WTC11 (cell line): ENCODE results near the gene IFNA6. TPM values are rescaled to one million over a fixed set of nuclear protein-coding genes. Genes with fewer than 3 reads are reported as not detected.

Experiments
- AFF4 ChIP-seq: sonication (generic); formaldehyde crosslinking; IDR thresholded peaks from 2 replicates; pipeline ENCODE4 v1.8.1; 2023; ENCODE audit warnings: mild to moderate bottlenecking, missing genetic modification reagents, borderline replicate concordance
- ARID4B ChIP-seq: sonication (generic); formaldehyde crosslinking; IDR thresholded peaks from 2 replicates; pipeline ENCODE4 v1.8.0; 2023; ENCODE audit warnings: missing genetic modification reagents, mild to moderate bottlenecking, borderline replicate concordance
- ATF2 ChIP-seq: sonication (generic); formaldehyde crosslinking; IDR thresholded peaks from 2 replicates; pipeline ENCODE4 v1.8.1; 2022; ENCODE audit warnings: low read depth, missing genetic modification reagents, borderline replicate concordance
- CREB1 ChIP-seq: sonication (generic); formaldehyde crosslinking; IDR thresholded peaks from 2 replicates; pipeline ENCODE4 v1.8.0; 2023; ENCODE audit warnings: mild to moderate bottlenecking, missing genetic modification reagents
- ELF4 ChIP-seq: sonication (generic); formaldehyde crosslinking; IDR thresholded peaks from 2 replicates; pipeline ENCODE4 v1.8.1; 2022; ENCODE audit warnings: low read depth, mild to moderate bottlenecking, moderate library complexity, missing genetic modification reagents
- EMX1 ChIP-seq: fragments of 250-450 bp; sonication (Bioruptor Pico); IDR thresholded peaks from 2 replicates; pipeline ENCODE4 v1.8.0; 2021; ENCODE audit warnings: mild to moderate bottlenecking
- ERG ChIP-seq: fragments of 250-450 bp; sonication (Bioruptor Pico); IDR thresholded peaks from 2 replicates; pipeline ENCODE4 v1.8.0; 2021; ENCODE audit warnings: mild to moderate bottlenecking
- ESRRA ChIP-seq: sonication (generic); formaldehyde crosslinking; IDR thresholded peaks from 2 replicates; pipeline ENCODE4 v1.8.1; 2022; ENCODE audit warnings: mild to moderate bottlenecking, missing genetic modification reagents, borderline replicate concordance
- FOXP1 ChIP-seq: sonication (generic); formaldehyde crosslinking; IDR thresholded peaks from 2 replicates; pipeline ENCODE4 v1.8.0; 2022; ENCODE audit warnings: missing genetic modification reagents, mild to moderate bottlenecking, moderate library complexity, borderline replicate concordance
- GABPB1 ChIP-seq: sonication (generic); formaldehyde crosslinking; IDR thresholded peaks from 2 replicates; pipeline ENCODE4 v1.8.1; 2023; ENCODE audit warnings: mild to moderate bottlenecking, missing genetic modification reagents
- JAZF1 ChIP-seq: fragments of 250-450 bp; sonication (Bioruptor Pico); IDR thresholded peaks from 2 replicates; pipeline ENCODE4 v1.9.0; 2021; ENCODE audit warnings: moderate library complexity, mild to moderate bottlenecking, inconsistent platforms
- KAT7 ChIP-seq: sonication (generic); formaldehyde crosslinking; IDR thresholded peaks from 2 replicates; pipeline ENCODE4 v1.8.1; 2023; ENCODE audit warnings: missing genetic modification reagents, mild to moderate bottlenecking, borderline replicate concordance
- NR2C2 ChIP-seq: sonication (generic); formaldehyde crosslinking; IDR thresholded peaks from 2 replicates; pipeline ENCODE4 v1.8.0; 2022; ENCODE audit warnings: mild to moderate bottlenecking, missing genetic modification reagents
- OVOL2 ChIP-seq: fragments of 250-450 bp; sonication (Bioruptor Pico); IDR thresholded peaks from 2 replicates; pipeline ENCODE4 v1.9.0; 2021; ENCODE audit warnings: mild to moderate bottlenecking, borderline replicate concordance
- PRDM15 ChIP-seq: sonication (generic); formaldehyde crosslinking; IDR thresholded peaks from 2 replicates; pipeline ENCODE4 v1.8.0; 2022; ENCODE audit warnings: missing genetic modification reagents
- RELA ChIP-seq: sonication (generic); formaldehyde crosslinking; IDR thresholded peaks from 2 replicates; pipeline ENCODE4 v1.8.1; 2022; ENCODE audit warnings: missing genetic modification reagents, mild to moderate bottlenecking, borderline replicate concordance
- TEAD4 ChIP-seq: sonication (generic); formaldehyde crosslinking; IDR thresholded peaks from 2 replicates; pipeline ENCODE4 v1.8.0; 2022; ENCODE audit warnings: mild to moderate bottlenecking, missing genetic modification reagents
- ZMAT4 ChIP-seq: fragments of 250-450 bp; sonication (Bioruptor Pico); IDR thresholded peaks from 2 replicates; pipeline ENCODE4 v1.9.0; 2021; ENCODE audit warnings: mild to moderate bottlenecking
- ZNF232 ChIP-seq: sonication (generic); formaldehyde crosslinking; IDR thresholded peaks from 2 replicates; pipeline ENCODE4 v1.8.0; 2022; ENCODE audit warnings: mild to moderate bottlenecking, missing genetic modification reagents
- ZNF416 ChIP-seq: fragments of 250-450 bp; sonication (Bioruptor Pico); IDR thresholded peaks from 2 replicates; pipeline ENCODE4 v1.9.0; 2021; ENCODE audit warnings: mild to moderate bottlenecking, inconsistent platforms
- ZNF671 ChIP-seq: fragments of 250-450 bp; sonication (Bioruptor Pico); IDR thresholded peaks from 2 replicates; pipeline ENCODE4 v1.8.0; 2021; ENCODE audit warnings: mild to moderate bottlenecking
- ZSCAN18 ChIP-seq: fragments of 250-450 bp; sonication (Bioruptor Pico); IDR thresholded peaks from 2 replicates; pipeline ENCODE4 v2.1.2; 2022; ENCODE audit warnings: mild to moderate bottlenecking, moderate library complexity
- total RNA-seq: library from RNA; stranded (reverse); gene quantifications from 3 replicates; pipeline ENCODE4 v1.2.3, GENCODE V29; 2021

The IFNA6 gene
- total RNA-seq, 1 experiment from 2014 or later: not detected

- TF ChIP-seq JAZF1 (CRISPR knock-in tag) (no peak), OVOL2 (CRISPR knock-in tag) (no peak), ZMAT4 (CRISPR knock-in tag) (no peak), ATF2 (CRISPR knock-in tag) (no peak), FOXP1 (CRISPR knock-in tag) (peak; percentile 64; the same call in 1 of the 2 replicates), AFF4 (CRISPR knock-in tag) (no peak), ZSCAN18 (CRISPR knock-in tag) (no peak), CREB1 (CRISPR knock-in tag) (no peak), GABPB1 (CRISPR knock-in tag) (no peak), EMX1 (CRISPR knock-in tag) (no peak), ERG (CRISPR knock-in tag) (no peak), RELA (CRISPR knock-in tag) (no peak), ESRRA (no peak), ARID4B (no peak; the same call in none of the 2 replicates), ZNF671 (no peak), PRDM15 (CRISPR knock-in tag) (no peak), ELF4 (CRISPR knock-in tag) (no peak), ZNF416 (CRISPR knock-in tag) (no peak), TEAD4 (CRISPR knock-in tag) (no peak), ZNF232 (CRISPR knock-in tag) (no peak), NR2C2 (no peak), KAT7 (CRISPR knock-in tag) (no peak)
Measured at GRCh38 chr9:21334701-21335632, 15.7 kb downstream of the IFNA6 start, which contains the start of gene KLHL9 (continued).
